Epidermal melanocyte (primary cell): Measurements from ENCODE around the gene DNAJC2.

Experiments
- DNase-seq: peaks from one replicate; pipeline ENCODE4 v3.0.0; 2011; ENCODE audit warnings: low spot score; ENCODE audit not compliant: insufficient read length

The DNAJC2 gene, protein sequence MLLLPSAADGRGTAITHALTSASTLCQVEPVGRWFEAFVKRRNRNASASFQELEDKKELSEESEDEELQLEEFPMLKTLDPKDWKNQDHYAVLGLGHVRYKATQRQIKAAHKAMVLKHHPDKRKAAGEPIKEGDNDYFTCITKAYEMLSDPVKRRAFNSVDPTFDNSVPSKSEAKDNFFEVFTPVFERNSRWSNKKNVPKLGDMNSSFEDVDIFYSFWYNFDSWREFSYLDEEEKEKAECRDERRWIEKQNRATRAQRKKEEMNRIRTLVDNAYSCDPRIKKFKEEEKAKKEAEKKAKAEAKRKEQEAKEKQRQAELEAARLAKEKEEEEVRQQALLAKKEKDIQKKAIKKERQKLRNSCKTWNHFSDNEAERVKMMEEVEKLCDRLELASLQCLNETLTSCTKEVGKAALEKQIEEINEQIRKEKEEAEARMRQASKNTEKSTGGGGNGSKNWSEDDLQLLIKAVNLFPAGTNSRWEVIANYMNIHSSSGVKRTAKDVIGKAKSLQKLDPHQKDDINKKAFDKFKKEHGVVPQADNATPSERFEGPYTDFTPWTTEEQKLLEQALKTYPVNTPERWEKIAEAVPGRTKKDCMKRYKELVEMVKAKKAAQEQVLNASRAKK

DNA sequence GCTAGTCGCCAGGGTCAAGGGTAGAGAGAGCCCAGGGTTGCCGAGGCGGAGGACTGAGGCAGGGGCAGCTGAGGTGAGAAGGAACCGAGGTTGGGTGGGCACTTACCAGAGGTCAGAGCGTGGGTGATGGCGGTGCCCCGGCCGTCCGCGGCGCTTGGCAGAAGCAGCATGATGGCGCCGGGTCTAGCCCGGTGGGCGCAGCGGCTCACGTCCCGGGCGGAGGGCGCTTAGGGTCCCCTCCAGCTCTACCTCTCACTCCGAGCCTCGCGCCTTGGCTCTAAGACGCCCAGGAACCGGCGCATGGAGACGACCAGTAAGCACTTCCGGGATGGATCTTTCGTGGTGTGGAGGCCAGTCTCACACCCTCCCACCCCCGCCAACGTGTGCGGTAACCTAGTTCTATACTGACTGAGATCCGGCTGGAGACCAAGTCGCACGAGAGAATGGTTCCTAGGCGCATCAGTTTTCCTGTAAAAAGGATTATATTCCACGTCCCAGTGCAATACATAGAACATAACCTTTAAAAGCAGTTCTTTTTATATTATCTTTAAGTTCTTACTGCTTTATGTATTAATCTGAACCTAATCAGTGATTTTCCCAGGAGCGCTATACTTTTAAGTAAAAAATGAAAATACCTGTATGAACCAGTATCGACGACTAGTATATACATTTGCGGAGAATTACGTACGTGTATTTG is at the start of gene DNAJC2:
TSS of gene DNAJC2 (minus strand) at position 315 of the 697 bp plus-strand sequence. CDS start at position 170, 145 bp downstream.
- DNase-seq = peak; percentile 70

DNA sequence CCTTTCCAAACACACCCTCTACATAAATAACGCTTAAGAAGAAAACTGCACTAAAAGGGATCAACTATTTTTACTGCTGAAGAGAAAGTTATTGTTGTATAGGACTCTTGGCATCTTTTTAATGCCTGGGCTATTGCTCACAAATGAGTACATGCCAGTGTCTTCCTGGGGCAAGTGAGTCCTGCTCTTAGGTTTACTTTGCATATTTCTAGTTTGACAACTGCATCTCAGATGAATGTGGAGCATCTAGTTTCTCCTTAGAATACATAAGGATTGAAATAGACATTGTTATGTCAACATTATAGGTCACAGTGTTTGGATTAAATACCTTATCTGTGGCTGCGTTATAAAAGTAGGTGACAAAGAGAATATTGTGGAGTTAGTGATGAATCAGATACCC is 47.4 kb upstream of the DNAJC2 start:
- no peak for DNase-seq

DNA sequence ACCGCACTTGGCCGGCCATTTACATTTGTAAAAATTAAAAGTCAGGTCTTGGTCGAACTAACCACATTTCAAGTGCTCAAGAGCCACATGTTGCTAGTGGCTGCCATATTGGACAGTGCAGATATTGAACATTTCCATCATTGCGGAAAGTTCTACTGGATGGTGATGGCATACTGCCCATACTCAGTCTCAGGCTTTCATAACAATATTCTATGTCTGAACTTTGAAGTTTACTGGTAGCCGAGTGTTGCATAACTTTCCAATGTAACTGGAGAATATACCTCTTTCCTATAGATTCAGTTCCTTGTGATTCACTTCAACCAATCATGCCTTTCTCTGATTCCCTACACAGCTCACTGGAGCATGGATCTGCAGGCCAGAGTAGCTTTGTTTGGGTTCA is 46.6 kb upstream of the DNAJC2 start:
- no peak for DNase-seq

DNA sequence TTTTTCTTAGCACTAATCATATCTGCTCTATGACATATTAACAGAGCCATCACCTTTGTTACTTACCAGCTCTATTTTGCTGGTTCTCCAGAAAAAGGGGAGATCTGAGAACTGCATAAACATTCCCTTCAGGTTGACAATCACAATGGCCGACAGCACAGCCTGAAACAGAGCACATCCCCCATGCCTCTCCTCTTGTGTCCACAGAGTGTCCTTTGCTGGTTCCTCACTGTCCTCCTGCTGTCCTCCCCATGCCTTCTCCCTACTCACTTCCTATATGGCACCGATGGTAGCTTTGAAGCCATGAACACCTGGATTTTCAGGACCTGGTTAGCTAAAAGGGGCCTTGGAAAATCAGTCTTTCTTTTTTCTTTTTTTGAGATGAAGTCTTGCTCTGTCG is 44.7 kb upstream of the DNAJC2 start:
- no peak for DNase-seq

DNA sequence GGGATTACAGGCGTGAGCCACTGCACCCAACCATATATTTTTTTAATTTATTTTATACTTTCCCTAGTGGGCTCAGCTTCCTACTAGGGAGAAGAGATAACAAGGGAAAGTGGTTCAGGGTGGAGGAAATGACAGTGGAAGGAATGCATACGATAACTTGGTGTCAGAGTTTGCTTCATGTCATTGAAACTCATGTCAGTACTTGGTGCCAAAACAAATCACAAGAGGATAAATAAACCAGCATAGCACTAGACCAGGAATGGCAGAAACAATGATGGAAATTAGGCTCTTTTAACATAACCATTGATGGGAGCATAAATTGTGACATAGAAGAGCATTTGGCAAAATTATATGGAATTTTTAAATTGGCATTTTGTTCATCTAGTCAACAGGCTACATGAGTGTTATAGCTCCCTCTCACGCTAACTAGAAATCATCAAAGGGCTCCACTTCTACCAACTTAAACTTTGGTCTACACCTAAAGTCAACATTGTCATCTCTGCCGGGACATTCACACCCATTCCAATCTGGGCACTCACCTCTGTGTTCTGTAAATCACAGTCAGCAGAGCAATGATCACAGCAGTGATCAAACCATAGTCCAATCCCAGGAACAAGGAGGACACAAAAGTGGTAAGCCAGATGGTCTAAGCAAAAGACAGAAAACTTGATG is 44.0 kb upstream of the DNAJC2 start:
- no peak for DNase-seq

DNA sequence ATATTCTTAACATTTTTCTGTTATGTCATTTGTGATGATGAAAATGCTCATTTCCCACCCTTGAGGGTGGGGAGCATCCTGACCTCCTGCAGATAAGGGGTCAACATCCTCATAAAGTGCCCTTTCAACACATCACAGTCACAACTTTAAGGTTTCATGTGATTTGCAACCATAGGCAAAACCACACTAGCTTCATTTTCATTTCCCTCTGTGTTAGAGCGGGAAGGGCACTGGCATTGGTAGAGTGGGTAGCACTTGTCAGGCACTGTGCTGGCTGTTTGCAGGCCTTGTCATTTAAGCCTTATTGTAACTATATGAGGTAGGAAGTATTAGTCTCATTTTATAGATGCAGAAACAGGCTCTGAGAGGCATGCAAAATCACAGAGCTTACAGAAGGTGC is 42.7 kb upstream of the DNAJC2 start:
- no peak for DNase-seq

DNA sequence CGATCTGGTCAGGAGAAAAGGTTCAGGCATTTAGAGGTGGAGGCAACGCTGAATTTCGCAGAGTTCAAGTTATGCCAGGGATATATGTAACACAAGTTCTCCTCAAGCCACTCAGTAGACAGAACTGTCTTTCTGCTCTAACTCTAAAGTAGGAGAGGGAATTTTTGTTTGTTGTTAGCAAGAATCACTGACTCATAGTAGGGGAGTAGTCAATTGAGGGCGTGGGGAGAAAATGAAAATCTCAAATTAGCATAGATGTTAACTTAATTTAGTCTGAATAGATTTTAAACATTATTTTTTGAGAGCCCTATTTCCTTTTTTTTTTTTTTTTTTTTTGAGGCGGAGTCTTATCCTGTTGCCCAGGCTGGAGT is 37.5 kb upstream of the DNAJC2 start:
- DNase-seq = no peak

DNA sequence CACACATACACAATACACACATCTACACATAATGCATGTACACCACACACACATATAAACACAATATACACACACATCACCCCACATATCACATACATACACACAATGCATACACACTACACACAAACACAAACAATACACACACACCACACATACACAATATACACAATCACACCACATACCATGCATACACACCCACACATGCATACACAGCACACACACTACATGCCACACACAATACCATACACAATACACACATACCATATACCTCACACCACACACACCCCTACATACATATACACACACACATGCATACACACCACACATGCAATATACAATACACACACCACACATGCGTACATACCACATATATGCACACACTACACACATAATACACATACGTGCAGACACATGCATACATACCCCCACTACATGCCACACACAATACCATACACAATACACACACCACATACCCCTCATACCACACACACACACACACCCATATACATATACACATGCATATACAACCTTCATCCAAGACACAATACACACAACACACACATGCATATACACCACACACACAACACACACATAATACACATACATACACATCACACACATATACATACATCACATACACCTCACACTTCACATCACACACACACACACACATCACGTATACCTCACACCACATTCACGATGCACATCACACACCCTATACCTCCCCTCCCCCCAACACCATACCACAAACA is 36.9 kb upstream of the DNAJC2 start:
- DNase-seq = no peak

DNA sequence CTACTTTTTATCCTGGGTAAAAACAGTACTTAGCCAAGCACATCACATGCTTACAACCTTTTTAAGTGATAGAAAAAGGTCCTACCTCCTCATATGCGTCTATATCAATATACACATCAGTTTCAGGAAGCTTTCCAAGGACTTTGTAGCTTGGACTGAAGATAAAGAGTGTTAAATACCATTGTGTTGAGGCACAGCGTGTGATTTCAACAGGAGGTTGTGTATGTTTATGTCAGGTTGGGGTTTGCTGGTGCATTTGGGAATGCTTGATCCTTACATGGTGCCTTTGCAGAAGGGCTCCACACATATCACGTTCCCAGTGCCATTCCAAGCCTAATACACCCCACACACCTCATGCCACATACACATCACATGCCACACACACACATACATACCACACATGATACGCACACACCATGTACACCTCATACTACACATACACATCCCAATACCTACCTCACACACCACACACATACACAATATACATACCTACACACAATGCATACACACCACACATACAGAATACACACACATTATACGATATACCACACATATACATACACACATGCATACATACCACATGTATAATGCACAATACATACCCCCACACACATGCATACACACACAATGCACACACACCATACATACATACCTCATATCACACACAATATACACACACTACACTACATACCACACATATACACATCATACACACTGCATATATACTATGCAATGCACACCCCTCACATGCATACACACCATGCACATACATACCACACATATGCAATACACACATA is 36.0 kb upstream of the DNAJC2 start:
- DNase-seq = no peak

DNA sequence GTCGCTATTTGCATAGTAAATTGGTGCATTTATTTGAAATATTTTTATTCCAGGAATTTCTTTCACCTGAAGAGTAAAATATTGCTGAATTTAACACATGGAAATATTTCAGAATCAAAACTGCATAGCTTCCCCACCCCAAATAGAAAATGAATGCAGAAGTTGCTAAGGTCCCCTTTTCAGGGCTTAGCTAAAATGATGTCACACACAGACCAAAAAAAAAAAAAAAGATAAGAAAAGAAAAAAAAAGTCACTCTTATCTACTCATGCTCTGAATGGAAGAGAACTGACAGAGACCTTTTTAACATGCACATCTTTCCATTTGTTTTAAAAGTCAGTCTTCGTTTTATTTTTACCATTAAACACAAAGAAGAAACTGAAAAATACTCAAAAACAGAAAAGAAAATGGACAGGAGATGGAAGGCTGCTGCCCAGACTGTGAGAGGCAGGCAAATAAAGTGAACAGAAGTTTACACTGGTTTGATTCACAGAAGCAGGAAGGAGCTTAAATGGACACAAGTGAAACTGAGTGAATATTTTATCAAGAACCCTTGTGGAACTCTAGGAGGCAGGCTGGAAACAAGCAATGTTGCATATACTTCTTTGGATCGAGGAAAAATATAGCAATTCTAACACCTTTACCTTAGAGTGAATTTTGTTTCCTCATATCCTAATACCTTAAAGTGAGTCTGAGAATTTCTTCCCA is 34.9 kb upstream of the DNAJC2 start:
- DNase-seq = no peak

DNA sequence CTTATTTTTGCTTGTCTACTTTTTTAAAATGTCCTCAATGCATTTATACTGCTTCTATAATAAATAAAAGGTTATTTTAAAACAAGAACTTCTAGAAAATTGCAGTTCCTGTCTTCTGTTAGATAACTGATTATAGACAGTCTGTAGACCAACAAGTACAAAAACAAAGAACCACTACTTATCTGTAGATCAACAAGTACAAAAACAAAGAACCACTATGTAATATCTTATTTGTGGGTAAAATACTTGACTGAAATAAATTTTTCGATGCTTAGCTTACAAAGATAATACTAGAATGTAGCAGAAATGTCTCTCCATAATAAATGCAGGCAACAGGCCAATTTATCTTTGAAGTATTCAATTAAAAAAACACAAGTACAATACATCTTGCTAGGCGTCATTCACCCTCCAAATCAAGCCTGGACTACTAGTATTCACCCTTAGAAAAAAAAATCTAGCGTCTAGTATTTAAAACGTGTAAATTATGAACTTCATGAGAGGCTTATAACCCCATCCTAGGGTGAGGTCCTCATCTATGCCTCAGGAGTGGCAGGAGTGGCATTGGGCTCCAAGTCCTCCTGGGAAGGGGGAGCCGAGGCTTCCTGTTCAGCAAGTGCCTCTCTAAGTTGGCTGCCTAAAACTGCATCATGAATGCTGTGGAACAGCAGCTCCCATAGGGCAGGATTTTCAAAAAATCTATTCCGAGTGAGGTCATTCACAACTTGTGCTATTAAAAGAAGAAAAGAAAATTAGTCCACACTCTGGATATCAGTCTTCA is 29.5 kb upstream of the DNAJC2 start:
- no peak for DNase-seq

DNA sequence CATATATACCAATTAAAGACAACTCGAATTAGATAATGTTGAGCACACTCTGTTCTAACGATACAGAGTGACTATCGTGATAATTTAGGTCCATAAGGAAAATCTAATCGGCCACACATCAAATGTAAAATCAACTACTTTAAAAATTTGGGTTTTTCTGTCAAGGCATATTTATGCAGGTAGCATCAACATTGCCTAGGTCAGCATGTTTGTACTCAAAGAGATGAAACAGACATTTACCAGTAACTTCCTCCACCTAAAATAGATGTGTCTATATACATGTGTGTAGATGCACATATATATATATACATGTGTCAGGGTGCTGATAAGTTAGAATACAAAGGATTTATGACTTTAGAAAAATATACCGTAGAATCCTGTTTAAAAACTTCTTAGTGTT is 24.9 kb upstream of the DNAJC2 start:
- DNase-seq = no peak

DNA sequence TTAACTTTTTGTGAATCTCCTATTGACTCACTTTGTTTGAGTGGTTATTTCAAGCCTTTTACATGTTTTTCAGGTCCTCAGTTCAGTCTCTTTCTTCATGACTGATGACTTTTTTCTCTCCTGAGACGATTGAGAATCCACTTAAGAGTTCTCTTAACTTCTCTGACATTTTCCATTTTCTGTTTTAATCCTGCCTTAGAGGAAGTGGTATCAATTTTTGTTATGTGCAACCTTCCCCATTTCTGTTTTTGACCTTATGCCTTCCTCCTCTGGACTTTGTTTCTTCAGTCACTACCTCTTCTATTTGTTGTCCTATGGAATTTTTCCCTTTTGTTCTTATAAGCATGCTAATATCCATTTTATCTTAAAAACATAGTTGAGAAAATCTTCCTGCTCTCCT is 5.2 kb upstream of the DNAJC2 start:
- DNase-seq = no peak

DNA sequence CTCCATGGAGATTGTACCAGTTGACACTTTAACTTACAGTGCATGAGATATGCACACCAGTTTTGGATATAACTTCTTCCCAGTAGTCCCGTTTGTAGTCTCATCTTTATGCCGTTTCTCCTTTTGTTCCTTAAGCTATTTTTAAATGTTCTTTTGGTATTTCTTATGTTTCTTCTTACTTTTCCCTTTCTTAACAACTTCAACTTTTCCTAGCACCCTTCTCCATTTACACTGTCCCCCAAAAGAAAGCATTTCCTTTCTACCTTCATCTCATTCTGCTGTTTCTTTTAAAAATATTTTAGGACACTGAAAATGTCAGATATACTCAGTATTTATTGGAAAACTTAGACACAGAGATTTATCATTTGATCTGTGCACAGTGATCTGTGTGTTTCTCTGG is 4.4 kb upstream of the DNAJC2 start:
- no peak for DNase-seq

DNA sequence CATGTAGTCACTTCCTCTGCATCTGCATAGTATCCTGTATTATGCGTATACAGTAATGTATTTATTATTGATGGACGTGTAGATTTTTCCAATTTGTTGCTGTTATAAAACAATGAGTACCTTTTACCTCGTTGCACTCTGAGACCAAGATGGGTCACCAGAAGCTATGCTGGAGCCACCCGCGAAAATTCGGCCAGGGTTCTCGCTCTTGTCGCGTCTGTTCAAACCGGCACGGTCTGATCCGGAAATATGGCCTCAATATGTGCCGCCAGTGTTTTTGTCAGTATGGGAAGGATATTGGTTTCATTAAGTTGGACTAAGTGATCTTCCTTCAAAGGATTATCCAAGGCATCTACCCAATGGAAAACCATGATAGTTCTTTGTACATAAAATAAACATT is 3.9 kb upstream of the DNAJC2 start:
- no peak for DNase-seq

DNA sequence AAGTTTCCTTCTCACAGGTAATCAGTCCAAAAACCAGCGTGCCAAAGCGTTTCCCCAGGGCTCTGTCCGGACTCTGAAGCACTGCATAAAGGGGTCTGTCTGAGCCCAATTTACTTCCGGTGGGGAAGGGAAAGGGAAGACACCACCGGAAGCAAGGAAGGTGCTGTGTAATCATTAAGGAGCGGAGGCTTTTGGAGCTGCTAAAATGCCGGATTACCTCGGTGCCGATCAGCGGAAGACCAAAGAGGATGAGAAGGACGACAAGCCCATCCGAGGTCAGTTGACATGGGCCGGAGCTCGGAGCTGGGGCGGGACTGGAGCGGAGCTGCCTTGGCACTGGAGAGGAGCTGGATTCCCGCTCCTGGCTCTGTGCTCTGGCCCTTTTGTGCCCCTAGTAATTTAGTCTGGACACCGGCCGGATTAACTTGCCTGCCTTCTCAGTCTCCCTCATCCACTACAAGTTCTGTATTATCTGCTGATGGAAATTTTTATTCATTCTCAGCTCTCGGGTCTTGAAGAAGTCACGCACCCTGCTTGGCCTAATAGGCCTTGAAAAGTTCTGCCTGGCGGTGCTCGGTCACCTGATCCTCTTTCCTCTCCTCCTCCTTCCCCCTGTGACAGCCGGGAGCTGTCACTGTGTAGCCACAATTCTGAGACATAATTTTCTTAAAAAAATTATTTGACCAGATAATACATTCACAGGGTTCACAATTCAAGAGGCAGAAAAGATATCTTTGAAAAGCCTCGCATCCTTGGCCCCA is 3.1 kb upstream of the DNAJC2 start, which contains the start of gene PSMC2:
TSS of gene PSMC2 (plus strand) at position 137 of the 761 bp plus-strand sequence. CDS start at position 206, 69 bp downstream.
- DNase-seq = peak; percentile 77

DNA sequence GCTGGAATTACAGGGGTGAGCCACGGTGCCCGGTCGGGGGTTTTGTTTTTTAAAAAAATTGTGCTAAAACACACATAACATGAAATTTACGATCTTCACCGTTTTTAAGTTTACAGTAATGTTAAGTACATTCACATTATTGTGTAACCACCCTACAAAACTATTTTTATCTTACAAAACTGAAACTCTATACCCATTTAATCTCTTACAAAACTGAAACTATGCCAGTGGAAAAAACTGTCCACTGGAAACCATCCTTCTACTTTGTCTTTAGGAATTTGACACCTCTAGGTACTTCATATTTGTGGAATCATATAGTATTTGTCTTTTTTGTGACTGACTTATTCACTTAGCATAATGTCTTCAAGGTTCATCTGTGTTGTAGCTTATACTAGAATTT is 1.8 kb upstream of the DNAJC2 start:
- DNase-seq = no peak

DNA sequence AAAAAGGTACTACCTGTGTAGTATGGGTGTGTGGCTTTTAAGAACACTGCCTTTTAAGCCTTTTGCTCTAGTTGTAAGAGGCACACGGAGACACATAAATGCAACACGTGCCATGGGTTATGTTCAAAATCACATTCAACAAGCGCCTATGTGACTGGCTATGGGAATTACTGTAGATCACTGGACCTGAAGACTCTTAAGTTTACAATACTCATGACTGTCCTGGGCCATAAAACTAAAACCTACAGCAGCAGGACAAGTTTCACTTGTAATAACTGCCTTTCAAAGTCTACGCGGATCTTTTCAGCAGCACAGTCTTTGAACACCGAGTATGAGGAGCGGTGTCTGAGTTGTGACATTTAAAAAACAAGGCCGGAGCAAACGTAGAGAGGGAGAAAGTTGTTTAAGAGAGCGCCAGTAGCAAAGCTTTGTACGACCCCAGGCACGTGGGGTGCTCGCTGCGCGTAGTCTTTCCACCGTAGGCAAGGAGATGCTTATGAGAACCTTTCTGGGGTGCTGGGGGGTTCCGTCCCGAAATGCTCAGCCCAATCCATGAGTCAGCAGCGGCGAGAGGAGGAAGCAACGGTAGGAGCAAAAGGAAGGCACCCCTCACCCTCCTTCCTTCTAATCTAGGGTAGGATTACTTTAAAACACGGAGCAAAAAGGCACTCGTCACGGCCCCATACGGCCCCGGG is 662 bp downstream of the DNAJC2 start:
- DNase-seq = no peak
